ENCODE results near the gene AKAP9. TPM values are rescaled to one million over a fixed set of nuclear protein-coding genes. Genes with fewer than 3 reads are reported as not detected.
"Not testable (repeated sequence)": the region's sequence is repeated elsewhere in the genome, so short reads cannot be mapped to it uniquely, and the experiment has no call there.

Gene AKAP9
- polyA plus RNA-seq, 1 donor: 79.2 TPM

- no peak for DNase-seq (ENCODE audit: low read depth)
Measured at GRCh38 chr7:92058899-92059298, 118.2 kb downstream of the AKAP9 start.

DNA sequence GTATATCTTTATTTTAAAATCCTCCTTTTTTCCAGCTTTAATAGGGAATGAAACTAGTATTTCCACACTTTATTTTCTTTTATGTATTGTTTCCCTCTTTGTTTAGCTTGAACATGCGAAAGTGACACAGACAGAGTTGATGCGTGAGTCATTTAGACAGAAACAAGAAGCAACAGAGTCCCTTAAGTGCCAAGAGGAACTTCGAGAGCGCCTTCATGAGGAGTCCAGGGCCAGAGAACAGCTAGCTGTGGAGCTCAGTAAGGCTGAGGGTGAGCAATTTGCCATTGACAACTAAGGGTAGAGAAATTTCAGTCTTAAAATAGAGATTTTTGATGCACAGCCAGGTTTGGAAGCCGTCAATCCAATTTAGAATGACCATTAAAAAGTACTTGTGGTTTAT lies 120.5 kb downstream of the AKAP9 start:
- no peak for DNase-seq (ENCODE audit: low read depth)

DNA sequence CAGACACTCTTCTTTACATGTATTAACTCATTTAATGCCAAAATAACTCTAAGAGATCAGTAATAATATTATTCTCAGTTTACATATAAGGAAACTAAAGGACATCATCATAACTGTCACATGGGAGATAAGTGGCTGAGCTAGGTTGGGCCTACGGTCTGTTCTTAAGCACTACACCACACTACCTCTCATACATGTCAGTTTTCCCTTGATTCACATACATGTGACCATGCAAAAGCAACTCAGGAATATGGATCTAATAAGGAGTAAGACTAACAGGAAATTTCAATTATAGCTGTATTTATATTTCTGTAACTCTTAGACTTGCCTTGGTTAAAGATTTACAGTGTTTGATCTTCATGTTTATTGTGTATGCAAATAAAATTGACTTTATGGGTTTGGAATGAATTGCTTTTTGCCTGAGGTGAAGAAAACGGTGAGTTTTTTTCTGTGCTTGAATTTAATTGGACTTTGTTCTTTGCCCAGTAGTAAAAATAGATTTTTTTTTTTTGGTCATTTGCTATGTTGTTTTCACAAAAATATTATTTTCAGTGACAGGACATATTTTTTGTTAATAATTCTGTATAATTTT lies 123.9 kb downstream of the AKAP9 start:
- no peak for DNase-seq (ENCODE audit: low read depth)

GRCh38 chr7:92071032-92071431 lies 130.4 kb downstream of the AKAP9 start:
- no peak for DNase-seq (ENCODE audit: low read depth)

DNA sequence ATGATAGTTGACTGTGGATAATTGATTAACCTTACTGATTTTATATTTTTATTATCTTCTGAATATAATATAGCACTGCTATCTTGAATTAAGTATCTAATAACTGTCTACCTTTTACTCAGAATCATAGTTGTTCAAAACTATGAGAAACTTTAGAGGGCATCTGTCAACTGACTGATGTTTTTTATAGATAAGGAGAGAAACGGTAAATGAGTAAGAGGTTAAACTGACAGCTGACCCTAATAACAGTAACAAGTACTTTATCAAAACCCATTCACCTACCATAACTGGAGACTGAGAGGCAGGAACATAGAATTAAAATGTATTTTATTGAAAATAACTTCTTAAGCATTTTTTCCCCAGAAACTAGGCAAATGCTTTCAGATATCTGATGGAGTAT lies 131.5 kb downstream of the AKAP9 start:
- no peak for DNase-seq (ENCODE audit: low read depth)

GRCh38 chr7:92072708-92073107 lies 132.0 kb downstream of the AKAP9 start:
- DNase-seq (ENCODE audit: low read depth): no peak

DNA sequence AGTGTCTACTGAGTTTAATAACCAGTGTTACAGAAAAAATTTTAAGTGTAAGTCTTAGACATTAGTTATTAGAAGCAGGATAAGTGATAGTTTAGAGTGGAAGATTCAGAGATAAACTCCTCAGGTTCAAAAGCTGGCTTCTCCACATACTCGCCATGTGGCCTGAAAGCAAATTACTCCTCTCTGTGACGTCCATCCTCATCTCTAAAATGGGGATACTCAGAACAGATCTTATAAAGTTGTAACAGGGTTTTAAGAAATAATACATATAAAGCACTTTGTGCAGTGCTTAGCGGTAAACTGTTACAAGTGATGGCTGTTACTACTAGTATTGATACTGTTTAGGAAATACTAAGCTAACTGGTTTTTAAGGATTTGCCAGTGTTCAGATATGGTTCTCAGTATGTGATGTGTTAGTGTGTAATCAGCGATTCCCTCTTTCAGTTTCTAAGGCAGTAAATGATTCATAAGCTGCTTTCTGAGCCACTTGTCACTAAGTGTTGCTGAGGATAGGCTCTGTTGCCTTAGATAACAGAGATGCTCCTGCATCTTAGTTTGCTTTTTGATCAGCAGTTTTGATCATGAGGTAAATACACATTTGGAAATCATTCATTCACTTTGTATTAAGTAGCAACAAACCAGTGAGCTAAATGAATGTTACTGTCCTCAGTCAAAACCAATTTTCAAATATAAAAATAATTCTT lies 134.9 kb downstream of the AKAP9 start:
- no peak for DNase-seq (ENCODE audit: low read depth)

DNA sequence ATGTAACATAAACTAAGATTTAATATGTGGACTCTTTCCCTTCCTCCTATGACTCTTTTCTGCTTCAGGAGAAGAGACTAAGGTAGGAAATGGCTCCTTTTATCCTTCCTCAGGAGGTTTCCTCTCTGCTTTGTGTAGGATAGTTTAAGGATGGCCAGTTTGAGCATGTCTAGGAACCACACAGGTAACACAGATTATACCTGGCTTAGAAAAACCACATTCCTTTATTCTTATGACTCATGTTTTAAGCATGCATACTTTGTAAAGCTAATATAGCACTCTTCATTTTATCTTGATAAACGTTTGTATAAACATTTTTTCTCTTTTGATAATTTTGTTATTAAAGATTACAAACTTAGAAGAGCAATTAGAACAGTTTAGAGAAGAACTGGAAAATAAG lies 135.8 kb downstream of the AKAP9 start:
- no peak for DNase-seq (ENCODE audit: low read depth)

DNA sequence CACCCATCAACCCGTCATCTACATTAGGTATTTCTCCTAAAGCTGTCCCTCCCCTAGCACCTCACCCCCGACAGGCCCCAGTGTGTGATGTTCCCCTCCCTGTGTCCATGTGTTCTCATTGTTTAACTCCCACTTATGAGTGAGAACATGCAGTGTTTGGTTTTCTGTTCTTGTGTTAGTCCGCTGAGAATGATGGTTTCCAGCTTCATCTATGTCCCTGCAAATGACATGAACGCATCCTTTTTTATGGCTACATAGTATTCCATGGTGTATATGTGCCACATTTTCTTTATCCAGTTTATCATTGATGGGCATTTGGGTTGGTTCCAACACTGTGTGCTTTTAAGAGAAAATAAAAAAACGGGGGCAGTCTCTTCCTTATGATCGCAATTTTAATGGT lies 143.3 kb downstream of the AKAP9 start:
- not testable (repeated sequence) for DNase-seq (ENCODE audit: low read depth)

- no peak for DNase-seq (ENCODE audit: low read depth)
Measured at GRCh38 chr7:92088266-92088665, 147.6 kb downstream of the AKAP9 start.

- DNase-seq (ENCODE audit: low read depth): no peak
Measured at GRCh38 chr7:92092210-92092609, 151.5 kb downstream of the AKAP9 start.

GRCh38 chr7:92095380-92095779 lies 154.7 kb downstream of the AKAP9 start:
- no peak for DNase-seq (ENCODE audit: low read depth)

DNA sequence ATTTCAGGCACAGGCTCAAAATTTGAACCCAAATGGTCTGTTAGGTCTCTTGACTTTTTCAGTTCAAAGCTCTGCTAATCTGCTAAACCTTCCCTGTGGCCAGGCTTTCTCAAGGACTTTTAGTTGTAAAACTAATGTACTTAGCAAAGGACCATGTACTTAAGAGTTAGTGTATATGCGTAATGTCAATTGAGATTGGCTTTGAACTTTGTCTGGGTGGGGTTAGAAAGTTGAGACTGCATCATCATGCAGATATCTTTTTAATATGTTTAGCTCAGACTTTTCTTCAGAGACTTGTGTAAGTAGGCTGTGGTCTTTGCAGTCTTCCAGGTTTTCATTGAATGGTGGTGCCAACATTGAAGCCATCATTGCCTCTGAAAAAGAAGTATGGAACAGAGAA lies 159.9 kb downstream of the AKAP9 start:
- DNase-seq (ENCODE audit: low read depth): no peak

GRCh38 chr7:92102862-92103261 lies 162.2 kb downstream of the AKAP9 start:
- not testable (repeated sequence) for DNase-seq (ENCODE audit: low read depth)

DNA sequence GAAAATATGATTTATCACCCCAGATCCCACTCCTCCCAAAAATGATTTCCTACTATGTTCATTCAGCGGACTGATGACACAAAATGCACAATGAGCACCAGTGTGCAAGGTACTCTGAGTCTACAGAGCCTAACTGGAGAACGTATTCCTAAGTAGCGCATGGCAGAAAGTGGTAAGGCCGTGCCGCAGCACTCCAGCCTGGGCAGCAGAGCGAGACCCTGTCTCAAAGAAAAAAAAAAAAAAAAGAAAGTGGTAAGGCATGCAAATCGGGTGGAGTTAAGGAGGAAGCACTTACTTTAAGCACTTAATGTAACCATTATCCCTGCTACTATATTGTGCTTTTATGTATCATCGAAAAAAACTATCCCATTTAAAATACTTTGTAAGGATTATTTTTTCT lies 168.2 kb downstream of the AKAP9 start:
- DNase-seq (ENCODE audit: low read depth): no peak

DNA sequence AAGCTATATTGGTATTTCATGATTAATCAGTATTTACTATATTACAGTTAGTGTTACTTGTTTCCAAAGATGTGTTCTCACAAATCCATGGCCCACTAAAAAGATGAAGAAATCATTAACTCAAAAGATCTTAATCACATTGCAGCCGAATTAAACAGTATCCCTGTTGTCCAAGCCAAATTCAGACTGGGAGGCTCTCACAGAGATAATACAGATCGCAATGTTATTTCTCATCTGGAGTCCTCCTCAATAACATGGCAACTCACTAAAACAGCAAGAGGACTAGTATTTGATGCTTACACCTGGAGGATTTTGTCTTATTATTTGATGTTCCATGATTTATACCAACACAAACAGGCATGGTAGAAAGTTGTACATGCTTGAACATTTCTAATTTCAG lies 170.2 kb downstream of the AKAP9 start:
- no peak for DNase-seq (ENCODE audit: low read depth)

DNA sequence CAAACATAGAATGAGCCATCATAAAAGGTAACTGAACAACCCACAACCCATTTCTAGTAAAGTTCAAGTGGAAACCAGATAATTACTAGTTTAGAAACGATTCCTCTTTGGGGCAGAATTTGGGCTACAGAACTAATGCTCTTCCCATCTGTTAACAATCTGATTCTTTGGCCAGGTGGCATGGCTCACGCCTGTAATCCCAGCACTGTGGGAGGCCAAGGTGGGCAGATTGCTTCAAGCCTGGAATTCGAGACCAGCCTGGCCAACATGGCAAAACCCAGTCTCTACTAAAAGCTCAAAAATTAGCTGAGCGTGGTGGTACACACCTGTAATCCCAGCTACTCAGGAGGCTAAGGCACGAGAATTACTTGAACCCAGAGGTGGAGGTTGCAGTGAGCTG lies 175.2 kb downstream of the AKAP9 start:
- DNase-seq (ENCODE audit: low read depth): no peak

DNA sequence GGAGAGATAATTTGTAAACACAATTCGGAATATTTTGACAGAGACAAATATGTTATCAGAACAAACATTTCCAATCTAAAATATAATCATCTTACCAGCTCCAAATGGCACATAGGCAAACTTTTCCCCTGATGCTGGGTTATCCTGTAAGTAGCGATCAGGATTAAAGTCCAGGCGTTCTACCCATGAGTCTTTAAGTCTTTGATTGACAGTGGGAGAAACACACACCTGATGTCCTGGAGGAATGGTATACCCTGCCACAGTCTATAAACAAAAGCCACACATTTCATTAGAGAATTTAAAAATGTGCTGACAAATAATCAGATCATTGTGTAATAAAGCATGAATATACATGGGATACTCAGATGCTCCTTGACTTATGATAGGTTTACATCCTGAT lies 176.3 kb downstream of the AKAP9 start:
- DNase-seq (ENCODE audit: low read depth): no peak

DNA sequence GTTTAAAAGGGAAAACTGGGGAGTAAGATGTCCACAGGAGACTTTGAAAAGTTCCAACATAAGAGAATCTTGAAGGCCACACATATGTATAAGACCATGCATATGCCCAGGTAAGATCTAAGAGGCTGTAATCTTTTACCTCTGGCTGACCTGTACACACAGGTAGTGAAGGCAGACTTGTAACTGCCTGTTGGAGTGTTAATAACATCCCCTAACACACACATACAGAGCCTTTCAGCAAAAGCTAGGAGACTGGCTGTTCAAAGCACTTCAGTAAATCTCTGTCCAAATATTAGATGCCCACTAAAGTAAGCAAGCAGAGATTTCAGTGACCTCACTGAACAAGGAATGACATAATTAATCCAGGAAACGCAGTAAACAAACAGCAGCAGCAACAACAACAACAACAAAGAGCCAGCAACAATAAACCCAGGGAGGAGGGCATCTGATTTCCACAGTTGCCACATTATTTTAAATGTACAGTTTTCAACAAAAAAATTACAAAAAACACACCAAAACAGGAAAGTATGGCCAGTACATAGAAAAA lies 178.6 kb downstream of the AKAP9 start:
- no peak for DNase-seq (ENCODE audit: low read depth)

- no peak for DNase-seq (ENCODE audit: low read depth)
Measured at GRCh38 chr7:92121681-92122080, 181.0 kb downstream of the AKAP9 start.

DNA sequence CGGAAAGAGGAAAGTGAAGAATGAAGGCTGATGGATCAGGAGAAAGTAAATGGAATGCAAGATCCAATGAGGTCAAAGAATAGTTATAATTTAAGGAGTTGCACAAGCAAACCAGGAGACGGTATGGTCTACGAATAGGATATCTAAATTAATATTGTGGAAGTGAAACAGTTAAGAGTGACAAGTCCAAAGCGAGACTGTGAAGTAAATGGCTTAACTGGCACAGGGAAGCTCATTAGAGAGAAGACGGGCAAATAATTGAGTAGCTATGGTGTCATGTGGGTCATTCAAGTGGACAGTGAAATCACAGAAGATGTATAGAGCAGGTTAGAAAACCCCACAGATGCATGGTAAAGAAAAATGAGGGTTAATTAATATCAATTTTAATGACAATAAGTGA lies 190.4 kb downstream of the AKAP9 start:
- DNase-seq (ENCODE audit: low read depth): no peak

DNA sequence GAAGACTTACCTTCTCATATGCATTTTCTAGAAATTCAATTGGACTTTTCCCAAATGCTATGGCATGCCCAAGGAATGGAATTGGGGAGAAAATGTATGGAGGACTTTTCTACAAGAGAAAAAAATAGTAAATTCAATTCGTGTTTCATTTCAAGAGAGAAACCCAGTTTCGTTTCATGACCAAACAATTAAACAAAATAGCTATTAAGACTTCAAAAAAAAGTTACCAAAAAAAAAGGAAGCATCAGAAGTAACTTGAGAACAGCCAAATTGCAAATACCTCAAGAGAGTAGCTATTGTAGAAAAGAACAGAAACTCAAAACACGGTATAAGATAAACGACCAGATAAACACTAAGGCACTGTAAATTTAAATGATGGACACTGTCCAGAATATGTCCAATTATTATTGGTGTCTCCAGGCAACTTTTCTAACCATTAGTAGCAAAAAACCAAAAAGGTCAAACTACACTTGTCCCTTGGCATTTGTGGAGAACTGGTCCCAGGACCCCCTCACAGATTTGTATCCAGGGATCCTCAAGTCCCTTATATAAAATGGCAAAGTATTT lies 191.2 kb downstream of the AKAP9 start:
- no peak for DNase-seq (ENCODE audit: low read depth)

- no peak for DNase-seq (ENCODE audit: low read depth)
Measured at GRCh38 chr7:92133133-92133736, 192.6 kb downstream of the AKAP9 start.
